ENCODE results near the gene NUTM1. TPM values are rescaled to one million over a fixed set of nuclear protein-coding genes. Genes with fewer than 3 reads are reported as not detected.

NUTM1 gene
- total and polyA plus RNA-seq, 2 of the 13 experiments (the other 11 are each of a cell fraction or from before 2014, with no cell fraction given): not detected

DNA sequence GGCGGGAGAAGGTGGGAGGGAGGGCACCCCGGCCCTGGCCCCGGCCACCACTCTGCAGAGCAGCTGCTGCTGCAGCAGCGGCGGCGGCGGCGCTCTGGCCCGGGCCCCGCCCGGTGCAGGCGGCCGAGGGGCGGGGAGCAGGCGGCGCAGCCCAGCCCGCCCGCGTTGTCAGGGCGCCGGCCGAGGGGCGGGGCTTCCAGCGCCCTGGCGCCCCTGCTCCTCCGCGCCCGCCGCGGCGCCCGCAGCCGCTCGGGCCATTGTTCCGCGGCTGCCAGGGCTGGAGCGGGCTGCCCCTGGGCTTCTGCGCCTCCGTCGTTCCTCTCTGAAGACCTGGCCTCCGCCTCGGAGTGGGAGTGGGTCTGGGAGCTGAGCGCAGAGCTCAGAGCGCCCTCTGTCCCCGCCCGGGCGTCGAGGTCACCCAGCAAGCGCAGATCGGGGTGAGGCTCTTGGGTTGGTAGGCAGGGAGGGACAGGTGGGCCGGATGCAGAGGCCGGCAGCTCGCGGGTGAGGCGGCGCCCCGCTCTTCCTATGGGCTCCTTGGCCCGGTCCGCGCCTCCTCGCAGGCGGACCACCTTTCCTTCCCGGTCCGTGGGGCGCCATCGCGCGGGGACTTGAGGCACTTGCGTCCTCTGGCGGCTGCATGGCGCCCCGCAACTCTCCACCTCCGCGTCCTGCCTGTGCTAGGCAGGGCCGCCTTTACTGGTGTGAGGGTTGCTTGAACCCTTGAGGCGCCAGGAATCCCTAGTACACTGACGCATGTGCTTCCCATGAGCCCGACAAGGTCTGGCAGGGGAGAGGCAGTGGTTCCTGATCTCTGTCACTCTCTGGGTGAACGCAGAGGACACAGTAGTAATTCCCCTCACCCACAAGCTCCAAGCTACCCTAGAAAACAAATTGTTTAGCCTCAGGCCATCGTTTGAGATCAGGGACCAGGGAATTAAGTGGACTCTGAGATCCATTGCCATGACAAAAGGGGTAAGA, 24.3 kb downstream of the NUTM1 start, which contains the start of gene LPCAT4:
TSS of gene LPCAT4 (minus strand) at position 96 of the 981 bp plus-strand sequence. CDS start 96 bp downstream, outside the sequence.
- no peaks in the 10 kb centered on the region for H3K36me3 ChIP-seq (replicated peaks in 1 of 2; ENCODE audit: control insufficient read depth in 1 of 2, insufficient read depth in 2 of 2, low read length in 2 of 2)
- peak; percentile 55 for FAIRE-seq
- intact Hi-C loops (cut with micrococcal nuclease; ENCODE audit: unreplicated experiment): loop anchor here (1.0 to 5.0 kb wide), 3 partner anchors 24 to 305 kb away; partner anchors contain the start of genes NOP10 and NUTM1
- H3K9ac ChIP-seq (ENCODE audit: insufficient read depth, low read depth, low read length): peak within 1 kb of the TSS; percentile 77
- BruUV-seq (replicated peaks): TSS peak; percentile 87
- H4K20me1 ChIP-seq (ENCODE audit: insufficient read depth, low read length): no peaks in the 10 kb centered on the region
- peaks cover 21% of the 10 kb centered on the region for H3K4me1 ChIP-seq (ENCODE audit: insufficient read depth, low read length)
- in situ Hi-C loops (cut with HindIII; ENCODE audit: extremely low pct_ligation_motif_present, low pct_unique_long_range_greater_than_20kb): loop anchor here (10.0 to 25.0 kb wide), 2 partner anchors 67 to 305 kb away; partner anchors contain the start of gene GOLGA8A
- peak within 1 kb of the TSS; percentile 91 for H2AFZ ChIP-seq (ENCODE audit: low read length)
- H3K27ac ChIP-seq (ENCODE audit: extremely low read length, insufficient read depth, low read length): peak within 1 kb of the TSS; percentile 94
- H3K4me2 ChIP-seq (ENCODE audit: low read depth, low read length): peak within 1 kb of the TSS; percentile 97
- 0% methylated on average over 3 of the region's 80 CpGs for WGBS (ENCODE audit: low lambda C conversion rate)
- H3K4me3 ChIP-seq (replicated peaks in 1 of 3; ENCODE audit: insufficient read depth in 1 of 3, low read depth in 2 of 3, low read length in 3 of 3): peak within 1 kb of the TSS; percentile 59 to 94 (median 87)
- no peaks in the 10 kb centered on the region for H3K27me3 ChIP-seq (ENCODE audit: control insufficient read depth in 1 of 2, insufficient read depth in 2 of 2, low read length in 2 of 2)
- peak; percentile 66 for DNase-seq (ENCODE audit: low spot score)
- ChIA-PET CTCF (ENCODE audit: low intra/inter-chr PET ratio, low total read pairs) (interaction anchor here (0.8 to 1.7 kb wide), 4 partner anchors 9 to 306 kb away, joined by 3 to 14 read pairs (median 4); partner anchors contain the start of genes NOP10 and NUTM1), POLR2A (interaction anchor here (1.1 to 3.1 kb wide), 5 partner anchors 24 to 221 kb away, joined by 3 to 28 read pairs (median 7); partner anchors contain the start of genes KATNBL1, NOP10 and NUTM1)
- ATAC-seq: peak; percentile 90
- no peaks in the 10 kb centered on the region for H3K9me3 ChIP-seq (ENCODE audit: low read length)
- peaks cover 2% of the 10 kb centered on the region for H3K79me2 ChIP-seq (ENCODE audit: insufficient read depth, low read length)
- TF ChIP-seq, protein P1, sequence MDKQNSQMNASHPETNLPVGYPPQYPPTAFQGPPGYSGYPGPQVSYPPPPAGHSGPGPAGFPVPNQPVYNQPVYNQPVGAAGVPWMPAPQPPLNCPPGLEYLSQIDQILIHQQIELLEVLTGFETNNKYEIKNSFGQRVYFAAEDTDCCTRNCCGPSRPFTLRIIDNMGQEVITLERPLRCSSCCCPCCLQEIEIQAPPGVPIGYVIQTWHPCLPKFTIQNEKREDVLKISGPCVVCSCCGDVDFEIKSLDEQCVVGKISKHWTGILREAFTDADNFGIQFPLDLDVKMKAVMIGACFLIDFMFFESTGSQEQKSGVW (CRISPR knock-in tag; IDR thresholded peaks at IDR 0.05; ENCODE audit: borderline replicate concordance): no peak
- TF ChIP-seq DMAP1 (CRISPR knock-in tag; IDR thresholded peaks at IDR 0.05) (peak; percentile 87), ZNF20 (CRISPR knock-in tag; IDR thresholded peaks at IDR 0.05) (0 out of 2 replicates have a peak, but pooled peaks have one; percentile 79), ZKSCAN1 (IDR thresholded peaks at IDR 0.05; ENCODE audit: low read length) (no peak), RELA (CRISPR knock-in tag; IDR thresholded peaks at IDR 0.05) (no peak), ZNF329 (CRISPR knock-in tag; IDR thresholded peaks at IDR 0.05; ENCODE audit: low read depth) (no peak), RNF2 (conservative IDR thresholded peaks at IDR 0.05; ENCODE audit: low read depth) (peak; percentile 84; the same call in 1 of the 2 replicates), ZNF121 (CRISPR knock-in tag; IDR thresholded peaks at IDR 0.05) (peak; percentile 54; the same call in 1 of the 2 replicates), ARHGAP35 (CRISPR knock-in tag; IDR thresholded peaks at IDR 0.05; ENCODE audit: borderline replicate concordance) (peak; percentile 73; the same call in 1 of the 2 replicates), ZNF777 (CRISPR knock-in tag; IDR thresholded peaks at IDR 0.05) (peak; percentile 73), NFIB (CRISPR knock-in tag; IDR thresholded peaks at IDR 0.05; ENCODE audit: borderline replicate concordance) (no peak), KLF15 (CRISPR knock-in tag; IDR thresholded peaks at IDR 0.05; ENCODE audit: borderline replicate concordance) (0 out of 2 replicates have a peak, but pooled peaks have one; percentile 74), IRF2 (CRISPR knock-in tag; IDR thresholded peaks at IDR 0.05) (peak; percentile 38; the same call in 1 of the 2 replicates), ZNF414 (CRISPR knock-in tag; IDR thresholded peaks at IDR 0.05) (peak; percentile 92), NR2F6 (IDR thresholded peaks at IDR 0.05) (no peak), NR2F6 (CRISPR knock-in tag; IDR thresholded peaks at IDR 0.05) (no peak), PRMT3 (CRISPR knock-in tag; IDR thresholded peaks at IDR 0.05; ENCODE audit: borderline replicate concordance, low read depth) (0 out of 2 replicates have a peak, but pooled peaks have one; percentile 57), NCOA2 (CRISPR knock-in tag; IDR thresholded peaks at IDR 0.05) (no peak), ZNF33B (CRISPR knock-in tag; IDR thresholded peaks at IDR 0.05) (0 out of 2 replicates have a peak, but pooled peaks have one; percentile 42), HOXA3 (CRISPR knock-in tag; IDR thresholded peaks at IDR 0.05) (no peak; the same call in 1 of the 2 replicates), ZNF343 (CRISPR knock-in tag; IDR thresholded peaks at IDR 0.05) (peak; percentile 77; the same call in 1 of the 2 replicates), PCBP1 (IDR thresholded peaks at IDR 0.05; ENCODE audit: borderline replicate concordance, low read depth, low read length) (no peak)
- TF ChIP-seq, protein P2, sequence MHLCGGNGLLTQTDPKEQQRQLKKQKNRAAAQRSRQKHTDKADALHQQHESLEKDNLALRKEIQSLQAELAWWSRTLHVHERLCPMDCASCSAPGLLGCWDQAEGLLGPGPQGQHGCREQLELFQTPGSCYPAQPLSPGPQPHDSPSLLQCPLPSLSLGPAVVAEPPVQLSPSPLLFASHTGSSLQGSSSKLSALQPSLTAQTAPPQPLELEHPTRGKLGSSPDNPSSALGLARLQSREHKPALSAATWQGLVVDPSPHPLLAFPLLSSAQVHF (CRISPR knock-in tag; IDR thresholded peaks at IDR 0.05): no peak
